Heart right ventricle (tissue), 16 donors: Measurements from ENCODE around the gene NECTIN4. TPM values are rescaled to one million over a fixed set of nuclear protein-coding genes. Genes with fewer than 3 reads are reported as not detected.
A peak's percentile ranks its signal among the peaks of the same experiment; 100 is the strongest.
"Not testable (repeated sequence)": the region's sequence is repeated elsewhere in the genome, so short reads cannot be mapped to it uniquely, and the experiment has no call there.

Experiments
- ATAC-seq, 8 donors: fragments of 200-7000 bp; cut with Tn5 transposase; one replicate each; pipeline ENCODE4 v1.9.1; 2020; ENCODE audit warnings: mild to moderate bottlenecking in 8 of 8, moderate library complexity in 8 of 8, moderate number of reproducible peaks in 1 of 8
- DNase-seq, 2 donors: peaks; one replicate each; pipeline ENCODE4 v3.0.0-alpha.2; 2020
- H3K27ac ChIP-seq, 10 donors: fragments of 200-600 bp; sonication (generic) in 2 of 10; one replicate each; pipeline versions ENCODE4 v1.5.0 to v1.8.0; 2020 to 2022; ENCODE audit warnings: mild to moderate bottlenecking in 3 of 10
- H3K27me3 ChIP-seq, 7 donors: fragments of 200-600 bp; one replicate each; pipeline ENCODE4 v1.8.0; 2021 to 2022; ENCODE audit warnings: mild to moderate bottlenecking in 2 of 7
- H3K36me3 ChIP-seq, 9 donors: fragments of 200-600 bp; sonication (generic) in 1 of 9; one replicate each; pipeline versions ENCODE4 v1.5.0 to v1.8.0; 2020 to 2022; ENCODE audit warnings: mild to moderate bottlenecking in 2 of 9
- H3K4me1 ChIP-seq, 9 donors: fragments of 200-600 bp; sonication (generic) in 1 of 9; one replicate each; pipeline versions ENCODE4 v1.5.0 to v1.8.0; 2020 to 2022; ENCODE audit warnings: mild to moderate bottlenecking in 4 of 9
- H3K4me3 ChIP-seq, 10 donors: fragments of 200-600 bp; sonication (generic) in 2 of 10; one replicate each; pipeline versions ENCODE4 v1.5.0 to v1.8.0; 2020 to 2022; ENCODE audit warnings: mild to moderate bottlenecking in 7 of 10, moderate library complexity in 2 of 10
- H3K9me3 ChIP-seq, 11 donors: fragments of 200-600 bp in 10 of 11; sonication (generic) in 2 of 11; one replicate each; pipeline versions ENCODE4 v1.5.0 to v1.8.0; 2013 to 2022; ENCODE audit warnings: mild to moderate bottlenecking in 2 of 11, control low read depth in 1 of 11, moderate library complexity in 1 of 11
- CTCF ChIP-seq, 9 donors: fragments of 200-600 bp; sonication (generic) in 2 of 9; IDR thresholded peaks; one replicate each; pipeline versions ENCODE4 v1.5.0 to v1.8.0; 2021 to 2022; ENCODE audit warnings: antibody characterized with exemption in 9 of 9, mild to moderate bottlenecking in 5 of 9, moderate library complexity in 1 of 9
- WGBS, 2 donors: extraction: QIAGEN DNeasy Blood & Tissue Kit; methylation state at CpG; one replicate each; pipeline ENCODE4 v1.1.7; 2013; ENCODE audit warnings: inconsistent platforms in 1 of 2; 5-methylcytosine and 5-hydroxymethylcytosine counted together
- intact Hi-C, 10 donors: fragments of 100-400 bp; cut with DNase I; formaldehyde crosslinking; loops; one replicate each; pipeline versions ENCODE4 v1.11.1 to v1.14.2; 2022
- polyA plus RNA-seq, 2 donors: library from polyadenylated mRNA; stranded (reverse); fragments of 200-250 nt; gene quantifications; one replicate each; pipeline ENCODE4 v1.2.3, GENCODE V29; 2013
- total RNA-seq, 10 donors: library from RNA; stranded (reverse); fragmentation: NEBNext Ultra II Directional in 3 of 10; extraction: Animal tissue kit (Norgen Biotek cat#: 25700) in 3 of 10; gene quantifications; one replicate each; pipeline versions ENCODE4 v1.2.1 to v1.2.4, GENCODE V29; 2021 to 2023
- donor health status: Arrhythmogenic right ventricular cardiomyopathy.
- donor health status: ischemic (EF 13 %, LVEDD 7.1; RV severe dilation, severe dysfunction).
- donor health status: healthy with polysubstance abuse.
- donor health status: DM: no; HTN: yes; CAD: no.
- donor health status: DM: no; HTN: no; CAD: no.
- donor health status: ischemic (EF 25% LVEDD 6.9; RV normal size, moderate dysfunction).
- donor health status: ischemic (EF 25% LVEDD 5.7; RV mildly dilated, moderate dysfunction).
- donor health status: healthy.
- donor health status: DM: yes; HTN: yes; CAD: no.
- donor health status: Ischemic cardiomyopathy.
- donor health status: ischemic (EF 35%, LVEDD 5.7; RV mildly dilated, moderate dysfunction).
- donor health status: nonischemic (EF 11% LVEDD 7.7; RV severe dilation, severe dysfunction).
- donor health status: DM: yes; HTN: yes; CAD: no.
- donor health status: PGD.
- donor health status: ischemic (EF 29% LVEDD 5.4; RV normal size, mild dysfunction).
- donor health status: nonischemic (EF 23%, LVEDD 6.1; RV moderate dilation, normal function).

NECTIN4 gene
- total and polyA plus RNA-seq, 12 donors = 0.06 to 0.19 TPM; not detected in 10

- peaks cover 14 to 53% (median 36%) of the 10 kb centered on the region in 9 donors for H3K4me1 ChIP-seq
- H3K36me3 ChIP-seq = peaks cover 0 to 65% (median 45%) of the 10 kb centered on the region in 9 donors
- H3K27ac ChIP-seq = peak overlapping the region in 1 of 10 donors; percentile 15
Measured at GRCh38 chr1:161121042-161121650, 31.8 kb upstream of the NECTIN4 start.

GRCh38 chr1:161119092-161119903 is 29.9 kb upstream of the NECTIN4 start:
- peak in 7 of 9 donors; percentile 14 to 44 (median 34) for TF ChIP-seq CTCF (IDR thresholded peaks at IDR 0.05)
- ATAC-seq (peak in 7 of 8 donors; percentile 13 to 59 (median 34)), DNase-seq (peak; percentile 52 to 58)
- H3K27ac ChIP-seq = peak overlapping the region in 9 of 10 donors; percentile 86 to 97 (median 95)
- H3K9me3 ChIP-seq = no peaks in the 10 kb centered on the region
- peak overlapping the region in 8 of 10 donors; percentile 70 to 100 (median 90) for H3K4me3 ChIP-seq
- peaks cover 14 to 70% (median 53%) of the 10 kb centered on the region in 9 donors for H3K4me1 ChIP-seq
- WGBS, 2 donors = 29 to 33% methylated on average over 10 of the region's 10 CpGs
- H3K27me3 ChIP-seq = no peaks in the 10 kb centered on the region
- peaks cover 0 to 56% (median 43%) of the 10 kb centered on the region in 9 donors for H3K36me3 ChIP-seq
- intact Hi-C loops = loop anchor here in 3 of 10 donors (1.0 to 5.0 kb wide), 3 partner anchors 9 to 72 kb away; partner anchors contain the start of genes UFC1 (in 1 of the 3) and USF1 (in 1 of the 3)

More at GRCh38 chr1:161121042-161121650, 31.8 kb upstream of the NECTIN4 start:
- no peak overlapping the region for H3K4me3 ChIP-seq
- no peaks in the 10 kb centered on the region for H3K9me3 ChIP-seq
- intact Hi-C loops = no loop called here
- no peaks in the 10 kb centered on the region for H3K27me3 ChIP-seq
- DNase-seq (no peak), ATAC-seq (no peak)
- no peak for TF ChIP-seq CTCF (IDR thresholded peaks at IDR 0.05)
- WGBS, 2 donors = 93 to 97% methylated on average over 3 of the region's 3 CpGs

GRCh38 chr1:161117759-161118581 is 28.6 kb upstream of the NECTIN4 start, which contains the start of the genes NIT1 and PFDN2:
Gene NIT1, plus strand, starts transcription at chr1:161118105. Its CDS starts 72 bp downstream, at chr1:161118177.
Gene PFDN2, minus strand, starts transcription at chr1:161118037. Its CDS starts 11 bp downstream, at chr1:161118026.
- H3K27ac ChIP-seq = peak within 1 kb of the TSS; percentile 73 to 97 (median 94)
- peak; percentile 91 to 95 (median 94) for ATAC-seq
- peak; percentile 87 to 88 for DNase-seq
- TF ChIP-seq CTCF (IDR thresholded peaks at IDR 0.05) = peak in 1 of 9 donors; percentile 17
- intact Hi-C loops = loop anchor here in 2 of 10 donors (5.0 kb wide), 2 partner anchors 34 to 71 kb away; partner anchors contain the start of genes UFC1 (in 1 of the 2) and USF1 (in 1 of the 2)
- 0 to 1% methylated on average over 58 of the region's 58 CpGs for WGBS, 2 donors
- H3K9me3 ChIP-seq = no peaks in the 10 kb centered on the region
- peak within 1 kb of the TSS; percentile 70 to 100 (median 94) for H3K4me3 ChIP-seq
- H3K27me3 ChIP-seq = no peaks in the 10 kb centered on the region
- peaks cover 0 to 48% (median 31%) of the 10 kb centered on the region in 9 donors for H3K36me3 ChIP-seq
- peaks cover 14 to 83% (median 53%) of the 10 kb centered on the region in 9 donors for H3K4me1 ChIP-seq

GRCh38 chr1:161115961-161116360 is 26.6 kb upstream of the NECTIN4 start:
- not testable (repeated sequence) for ATAC-seq, H3K9me3 ChIP-seq, DNase-seq, H3K27me3 ChIP-seq, H3K4me3 ChIP-seq, H3K27ac ChIP-seq
- H3K4me1 ChIP-seq = peaks cover 14 to 88% (median 68%) of the 10 kb centered on the region in 9 donors
- intact Hi-C loops = loop anchor here in 2 of 10 donors (5.0 kb wide), 2 partner anchors 36 to 69 kb away; partner anchors contain the start of genes UFC1 (in 1 of the 2) and USF1 (in 1 of the 2)
- H3K36me3 ChIP-seq = peaks cover 0 to 28% (median 11%) of the 10 kb centered on the region in 9 donors
- 86 to 88% methylated on average over 6 of the region's 6 CpGs for WGBS, 2 donors
